HG03469 (cell line): ENCODE measurements around the gene LETM1.

Experiments used
- ATAC-seq: cut with Tn5 transposase; IDR thresholded peaks from one replicate; pipeline ENCODE4 v1.9.1; 2021; ENCODE audit warnings: mild to moderate bottlenecking, moderate library complexity, moderate number of reproducible peaks; ENCODE audit not compliant: unreplicated experiment

The LETM1 gene

DNA sequence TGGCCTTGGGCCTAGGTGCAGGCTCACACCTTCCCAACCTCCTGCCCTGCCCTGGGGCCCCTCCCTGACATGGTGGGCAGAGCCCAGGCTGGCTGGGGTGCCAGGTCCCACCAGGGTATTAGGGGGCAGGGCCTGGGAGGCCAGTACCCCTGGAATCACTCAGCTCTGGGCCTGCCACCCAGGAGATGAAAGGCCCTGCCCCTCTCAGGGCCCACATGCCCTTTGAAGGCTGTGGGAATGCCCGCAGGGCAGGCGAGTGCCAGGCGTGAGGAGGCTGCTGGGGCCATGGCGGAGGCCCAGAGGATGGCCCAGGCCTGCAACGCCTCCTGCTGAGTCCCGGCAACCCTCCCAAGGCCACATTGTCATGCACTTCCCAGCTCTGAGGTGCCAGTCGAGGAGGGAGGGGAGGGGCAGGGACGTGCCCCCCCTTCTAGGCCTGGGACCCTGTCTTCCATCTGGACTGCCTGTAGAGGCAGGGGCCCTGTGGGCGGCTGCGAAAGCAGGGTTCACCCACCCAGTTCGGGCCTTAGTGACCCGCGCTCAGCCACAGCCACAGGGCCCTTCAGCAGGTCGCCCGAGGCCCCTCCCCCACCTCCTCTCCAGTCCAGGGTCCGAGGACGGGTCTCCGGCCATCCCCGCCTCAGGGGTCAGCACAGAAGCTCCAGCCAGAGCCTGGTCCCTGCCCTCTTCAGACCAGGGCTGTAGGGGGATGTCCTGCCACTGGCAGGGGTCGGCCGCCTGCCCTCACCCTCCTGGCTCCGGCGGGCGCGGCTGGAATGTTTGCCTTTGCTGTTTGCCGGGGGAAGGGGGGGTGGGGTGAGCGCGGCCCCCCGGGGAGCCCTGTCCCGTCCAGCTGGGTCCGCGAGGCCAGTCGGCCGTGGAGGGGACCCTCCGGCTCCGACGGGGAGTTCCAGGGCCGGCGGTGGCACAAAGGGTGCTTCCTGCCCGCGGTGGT lies 89.6 kb downstream of the LETM1 start:
- ATAC-seq, result no peak

DNA sequence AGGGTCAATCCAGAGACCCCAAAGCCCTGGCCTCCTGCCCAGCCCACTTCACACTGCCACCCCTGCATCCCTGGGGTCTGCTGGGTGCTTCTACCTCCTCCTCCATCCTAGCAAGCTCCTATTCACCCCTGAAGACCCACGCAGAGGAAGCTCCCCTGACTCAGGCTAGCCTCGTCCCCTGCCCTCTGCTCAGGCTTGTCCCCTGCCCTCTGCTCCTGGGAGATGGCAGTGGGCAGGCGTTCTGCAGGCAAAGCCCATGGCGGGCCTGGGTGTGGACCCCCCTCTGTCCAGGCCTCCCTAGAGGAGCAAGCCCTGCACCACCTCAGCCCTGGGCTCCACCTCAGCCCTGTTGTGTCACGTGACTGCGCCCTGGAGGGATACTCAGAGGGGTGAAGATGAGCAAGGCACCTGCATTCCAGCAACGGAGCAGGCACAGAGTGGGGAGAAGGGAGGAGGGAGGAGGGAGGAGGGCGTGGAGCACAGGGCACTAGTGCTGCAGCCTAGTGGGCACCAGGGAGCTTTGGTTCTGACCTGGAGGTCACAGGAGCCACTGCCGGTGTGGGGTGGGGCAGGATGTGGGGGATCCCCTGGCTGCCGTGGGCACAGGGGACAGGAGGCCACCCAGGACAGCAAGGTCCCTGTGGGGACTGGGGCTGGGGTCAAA lies 90.4 kb downstream of the LETM1 start:
- ATAC-seq, result no peak

DNA sequence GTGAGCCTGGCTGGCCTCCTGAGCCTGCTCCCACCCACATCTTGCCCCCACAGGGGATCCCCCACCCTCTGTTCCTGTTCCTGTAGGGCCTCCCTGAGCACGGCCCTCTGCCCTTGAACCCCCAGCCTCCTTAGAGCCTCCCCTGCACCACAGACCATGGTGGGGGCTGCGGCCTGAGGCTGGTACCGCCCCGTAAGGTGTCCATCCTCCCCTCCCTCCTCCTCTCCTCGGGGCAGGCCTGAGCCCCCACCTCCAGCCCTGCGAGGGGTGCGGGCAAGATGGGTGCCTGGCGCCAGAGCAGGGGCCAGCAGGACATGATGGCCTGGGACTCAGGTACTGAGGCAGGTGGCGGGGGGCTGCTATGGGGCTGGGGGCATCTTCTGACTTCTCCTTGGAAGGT lies 91.3 kb downstream of the LETM1 start:
- no peak for ATAC-seq

DNA sequence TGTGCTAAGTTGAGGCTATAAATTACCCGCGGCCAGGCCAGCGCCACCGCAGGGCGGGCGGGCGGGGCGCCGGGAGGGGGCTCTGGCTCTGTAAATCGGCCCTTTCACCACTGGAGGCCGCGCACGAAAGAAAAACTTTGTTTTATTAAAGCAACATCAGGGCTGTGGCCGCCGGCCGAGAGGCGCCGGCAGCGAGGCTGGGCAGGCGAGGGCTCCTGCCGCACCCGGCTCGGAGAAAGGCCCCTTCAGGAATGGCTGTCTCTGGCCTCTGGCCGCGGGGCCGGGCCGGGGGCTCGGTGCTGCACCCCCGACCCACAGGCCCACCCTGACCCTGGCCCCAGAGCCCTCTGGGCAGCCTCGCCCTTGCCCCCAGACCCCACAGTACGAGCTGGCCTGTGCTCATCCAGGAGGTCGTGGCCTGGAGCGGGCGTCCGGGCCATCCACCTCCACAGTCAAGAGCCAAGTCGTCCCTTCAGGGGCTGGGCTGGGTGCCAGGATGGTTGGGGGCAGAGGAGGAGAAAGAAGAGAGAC lies 92.3 kb downstream of the LETM1 start:
- ATAC-seq, result no peak

DNA sequence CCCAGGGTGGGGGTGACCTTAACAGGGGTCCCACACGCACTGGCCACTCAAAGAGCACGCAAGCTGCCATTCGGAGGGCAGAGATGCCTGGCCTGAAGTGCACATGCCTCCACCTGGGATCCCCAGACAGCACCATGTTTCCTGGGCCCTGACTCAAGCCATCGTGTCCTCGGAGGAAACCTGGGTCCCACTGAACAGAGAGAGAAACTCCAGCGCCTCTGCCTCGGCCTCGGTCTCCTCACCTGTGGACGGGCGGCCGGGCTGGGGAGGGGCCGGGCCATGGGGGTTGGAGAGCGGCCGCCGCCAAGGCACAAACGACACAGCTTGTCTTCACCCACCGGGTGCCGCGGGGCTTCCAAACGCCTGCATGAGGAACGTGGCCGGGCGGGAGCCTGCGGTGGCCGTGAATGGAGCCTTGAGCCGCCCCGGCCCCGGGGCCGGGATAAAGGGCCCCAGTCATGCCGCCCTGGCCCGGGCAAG lies 92.8 kb downstream of the LETM1 start:
- no peak for ATAC-seq

DNA sequence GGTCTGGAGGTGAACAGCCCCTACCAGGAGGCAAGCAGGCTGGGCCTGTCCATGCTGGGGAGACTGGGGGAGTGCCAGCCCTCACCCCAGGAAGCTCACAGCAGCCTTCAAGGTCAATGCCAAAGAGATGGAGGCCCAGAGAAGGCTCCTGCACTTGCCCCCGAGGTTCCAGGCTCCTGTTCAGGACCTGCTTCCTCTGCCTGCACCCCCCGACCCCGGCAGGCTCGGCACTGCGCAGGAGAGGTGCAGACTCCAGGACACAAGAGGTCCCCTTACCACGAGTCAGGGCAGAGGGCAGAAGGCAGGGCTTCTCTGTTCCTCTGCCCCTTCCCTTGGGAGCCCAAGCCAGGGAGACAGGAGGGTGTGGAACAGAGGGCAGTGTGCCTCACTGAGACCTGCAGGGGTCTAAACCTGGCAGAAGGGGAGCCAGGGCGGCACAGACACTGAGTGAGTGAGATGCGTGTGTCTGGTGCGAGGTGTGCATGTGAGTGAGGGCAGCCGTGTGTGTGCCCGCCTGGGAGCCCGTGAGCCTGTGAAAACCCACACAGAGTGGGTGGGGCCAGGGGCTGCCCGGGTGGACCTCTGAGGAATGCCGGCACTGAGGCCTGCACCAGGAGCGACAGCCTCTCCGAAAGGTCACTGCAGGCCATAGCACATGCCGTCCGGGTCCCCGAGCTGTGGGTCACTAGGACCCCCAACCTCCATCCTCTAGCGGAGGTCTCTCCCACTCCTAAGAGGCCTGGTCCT lies 93.5 kb downstream of the LETM1 start:
- no peak for ATAC-seq
